ENCODE measurements around the gene SLC26A5.
A peak's percentile ranks its signal among the peaks of the same experiment; 100 is the strongest.

Gene SLC26A5

DNA sequence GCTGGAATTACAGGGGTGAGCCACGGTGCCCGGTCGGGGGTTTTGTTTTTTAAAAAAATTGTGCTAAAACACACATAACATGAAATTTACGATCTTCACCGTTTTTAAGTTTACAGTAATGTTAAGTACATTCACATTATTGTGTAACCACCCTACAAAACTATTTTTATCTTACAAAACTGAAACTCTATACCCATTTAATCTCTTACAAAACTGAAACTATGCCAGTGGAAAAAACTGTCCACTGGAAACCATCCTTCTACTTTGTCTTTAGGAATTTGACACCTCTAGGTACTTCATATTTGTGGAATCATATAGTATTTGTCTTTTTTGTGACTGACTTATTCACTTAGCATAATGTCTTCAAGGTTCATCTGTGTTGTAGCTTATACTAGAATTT is 99.6 kb downstream of the SLC26A5 start:
- DNase-seq (ENCODE audit: low spot score), result no peak

DNA sequence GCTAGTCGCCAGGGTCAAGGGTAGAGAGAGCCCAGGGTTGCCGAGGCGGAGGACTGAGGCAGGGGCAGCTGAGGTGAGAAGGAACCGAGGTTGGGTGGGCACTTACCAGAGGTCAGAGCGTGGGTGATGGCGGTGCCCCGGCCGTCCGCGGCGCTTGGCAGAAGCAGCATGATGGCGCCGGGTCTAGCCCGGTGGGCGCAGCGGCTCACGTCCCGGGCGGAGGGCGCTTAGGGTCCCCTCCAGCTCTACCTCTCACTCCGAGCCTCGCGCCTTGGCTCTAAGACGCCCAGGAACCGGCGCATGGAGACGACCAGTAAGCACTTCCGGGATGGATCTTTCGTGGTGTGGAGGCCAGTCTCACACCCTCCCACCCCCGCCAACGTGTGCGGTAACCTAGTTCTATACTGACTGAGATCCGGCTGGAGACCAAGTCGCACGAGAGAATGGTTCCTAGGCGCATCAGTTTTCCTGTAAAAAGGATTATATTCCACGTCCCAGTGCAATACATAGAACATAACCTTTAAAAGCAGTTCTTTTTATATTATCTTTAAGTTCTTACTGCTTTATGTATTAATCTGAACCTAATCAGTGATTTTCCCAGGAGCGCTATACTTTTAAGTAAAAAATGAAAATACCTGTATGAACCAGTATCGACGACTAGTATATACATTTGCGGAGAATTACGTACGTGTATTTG is 101.4 kb downstream of the SLC26A5 start, which contains the start of gene DNAJC2:
DNAJC2 (minus strand) TSS at position 315 of the 697 bp plus-strand sequence; CDS start at position 170, 145 bp downstream.
- peak; percentile 94 for DNase-seq (ENCODE audit: low spot score)

DNA sequence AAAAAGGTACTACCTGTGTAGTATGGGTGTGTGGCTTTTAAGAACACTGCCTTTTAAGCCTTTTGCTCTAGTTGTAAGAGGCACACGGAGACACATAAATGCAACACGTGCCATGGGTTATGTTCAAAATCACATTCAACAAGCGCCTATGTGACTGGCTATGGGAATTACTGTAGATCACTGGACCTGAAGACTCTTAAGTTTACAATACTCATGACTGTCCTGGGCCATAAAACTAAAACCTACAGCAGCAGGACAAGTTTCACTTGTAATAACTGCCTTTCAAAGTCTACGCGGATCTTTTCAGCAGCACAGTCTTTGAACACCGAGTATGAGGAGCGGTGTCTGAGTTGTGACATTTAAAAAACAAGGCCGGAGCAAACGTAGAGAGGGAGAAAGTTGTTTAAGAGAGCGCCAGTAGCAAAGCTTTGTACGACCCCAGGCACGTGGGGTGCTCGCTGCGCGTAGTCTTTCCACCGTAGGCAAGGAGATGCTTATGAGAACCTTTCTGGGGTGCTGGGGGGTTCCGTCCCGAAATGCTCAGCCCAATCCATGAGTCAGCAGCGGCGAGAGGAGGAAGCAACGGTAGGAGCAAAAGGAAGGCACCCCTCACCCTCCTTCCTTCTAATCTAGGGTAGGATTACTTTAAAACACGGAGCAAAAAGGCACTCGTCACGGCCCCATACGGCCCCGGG is 102.1 kb downstream of the SLC26A5 start:
- peak; percentile 24 for DNase-seq (ENCODE audit: low spot score)

DNA sequence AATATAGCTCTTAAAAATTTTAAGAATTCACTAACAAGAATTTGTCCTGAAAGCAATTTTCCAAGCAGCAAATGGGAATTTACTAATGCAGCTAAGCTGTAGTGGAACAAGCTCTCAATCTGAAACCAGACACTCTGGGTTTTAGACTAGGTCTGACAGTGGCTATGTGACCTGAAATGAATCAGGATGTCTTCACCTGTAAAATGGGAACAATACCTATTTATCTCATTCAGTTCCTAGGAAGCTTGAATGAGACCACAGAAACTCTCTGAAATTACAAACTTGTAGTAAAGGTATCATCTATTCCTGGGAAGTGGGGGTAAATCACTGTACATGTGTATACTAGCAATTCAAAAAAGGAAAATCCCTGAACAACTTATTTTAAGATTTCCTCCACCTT is 102.7 kb downstream of the SLC26A5 start:
- no peak for DNase-seq (ENCODE audit: low spot score)

DNA sequence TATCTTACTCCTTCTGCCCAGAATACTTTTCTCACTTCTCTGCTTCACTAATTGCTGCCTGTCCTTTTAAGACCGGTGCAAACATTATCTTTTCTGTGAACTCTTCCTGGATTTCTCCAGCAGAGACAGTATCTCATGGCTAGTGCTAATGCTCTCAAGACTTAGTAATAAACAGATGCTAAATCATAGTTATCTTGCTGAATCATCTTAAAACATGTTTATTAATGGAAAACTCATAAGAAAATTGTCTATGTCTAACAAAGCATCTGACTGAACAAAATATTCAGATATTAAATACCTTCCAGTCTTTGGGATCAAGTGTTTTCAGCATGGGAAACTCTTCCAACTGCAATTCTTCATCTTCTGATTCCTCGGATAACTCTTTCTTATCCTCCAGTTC is 104.5 kb downstream of the SLC26A5 start:
- no peak for DNase-seq (ENCODE audit: low spot score)

DNA sequence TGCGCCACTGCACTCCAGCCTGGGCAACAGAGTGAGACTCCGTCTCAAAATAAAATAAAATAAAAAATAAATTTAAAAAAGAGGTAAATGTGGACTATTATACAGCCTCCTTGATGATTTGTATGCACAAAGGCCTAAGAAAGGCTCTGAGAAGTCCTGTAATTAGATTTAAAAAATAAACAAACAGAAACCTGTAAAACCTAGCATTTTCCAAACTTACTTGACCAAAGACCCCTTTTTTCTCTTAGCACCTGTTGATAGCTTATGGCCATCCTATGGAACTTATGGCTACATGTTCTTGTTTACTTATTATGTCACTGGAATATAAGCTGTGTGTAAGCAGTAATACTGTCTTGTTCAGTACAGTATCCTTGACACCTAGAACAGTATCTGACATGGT is 107.1 kb downstream of the SLC26A5 start:
- DNase-seq (ENCODE audit: low spot score), result no peak

DNA sequence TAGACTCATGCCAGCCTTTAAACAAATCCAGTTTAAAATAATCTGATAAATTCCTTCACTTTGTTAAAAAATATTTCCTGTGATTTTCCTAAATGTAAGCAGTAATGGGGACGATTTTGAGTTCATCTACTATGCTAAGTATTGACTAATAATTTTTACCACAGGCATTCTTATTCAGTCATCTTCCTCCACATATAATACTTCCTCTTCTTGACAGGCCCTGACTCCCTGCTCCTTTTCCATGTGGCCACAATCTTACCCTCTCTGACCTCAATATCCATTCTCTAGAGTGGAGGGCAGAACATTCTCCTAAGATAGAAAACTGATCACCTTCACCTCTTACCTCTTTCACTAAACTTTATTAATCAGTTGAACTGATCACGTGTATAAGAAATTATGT is 109.2 kb downstream of the SLC26A5 start:
- DNase-seq (ENCODE audit: low spot score), result no peak

DNA sequence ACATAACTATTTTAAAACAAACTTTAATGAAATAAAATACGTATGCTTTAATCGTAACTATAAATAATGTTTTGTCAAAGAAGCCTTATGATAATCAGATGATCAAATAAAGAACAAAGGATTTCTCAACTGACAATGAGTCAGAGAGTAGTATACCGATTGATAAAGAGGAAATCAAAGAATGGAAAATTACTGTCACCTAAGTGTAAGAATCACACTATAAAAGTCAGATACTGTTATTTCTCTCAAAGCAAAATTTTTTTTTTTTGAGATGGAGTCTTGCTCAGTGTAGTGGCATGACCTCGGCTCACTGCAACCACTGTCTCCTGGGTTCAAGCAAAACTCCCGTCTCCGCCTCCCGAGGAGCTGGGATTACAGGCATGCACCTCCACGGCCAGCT is 120.3 kb downstream of the SLC26A5 start:
- no peak for DNase-seq (ENCODE audit: low spot score)

Data from AG08395 (cell line).